HG03520 (cell line): Measurements from ENCODE around the gene ESRRA.

Source experiments
- ATAC-seq: cut with Tn5 transposase; IDR thresholded peaks from one replicate; pipeline ENCODE4 v1.9.1; 2021; ENCODE audit warnings: mild to moderate bottlenecking, moderate library complexity; ENCODE audit not compliant: unreplicated experiment

ESRRA gene

GRCh38 chr11:64291262-64291751 lies 14.0 kb upstream of the ESRRA start, which contains the start of gene KCNK4:
KCNK4 (plus strand) TSS chr11:64291302; CDS start chr11:64293019, 1,717 bp downstream.
- no peak for ATAC-seq

- ATAC-seq: no peak
Observed at GRCh38 chr11:64291752-64292459, 13.4 kb upstream of the ESRRA start.

GRCh38 chr11:64292460-64293254 lies 12.7 kb upstream of the ESRRA start:
- ATAC-seq: no peak

GRCh38 chr11:64294774-64295173 lies 10.6 kb upstream of the ESRRA start:
- ATAC-seq: no peak

GRCh38 chr11:64295760-64296159 lies 9.6 kb upstream of the ESRRA start:
- no peak for ATAC-seq

DNA sequence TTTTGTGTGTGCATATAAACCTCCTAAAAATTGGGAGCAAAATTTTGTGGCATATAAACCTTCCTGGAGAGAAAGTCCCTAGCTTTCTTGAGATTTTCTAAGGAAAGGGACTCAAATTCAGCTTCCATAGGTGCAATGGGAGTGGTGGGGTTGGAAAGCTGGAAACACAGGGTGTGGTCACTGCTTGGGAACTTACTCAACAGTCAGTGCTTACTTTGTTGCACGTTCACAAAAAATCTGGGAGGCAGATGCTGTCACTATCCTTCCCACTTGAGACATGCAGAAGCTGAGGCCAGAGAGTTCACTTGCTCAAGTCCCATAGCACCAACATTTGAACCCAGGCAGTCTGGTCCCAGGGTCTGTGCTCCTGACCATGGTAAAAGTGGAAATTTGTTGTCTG lies 9.1 kb upstream of the ESRRA start:
- ATAC-seq: no peak

DNA sequence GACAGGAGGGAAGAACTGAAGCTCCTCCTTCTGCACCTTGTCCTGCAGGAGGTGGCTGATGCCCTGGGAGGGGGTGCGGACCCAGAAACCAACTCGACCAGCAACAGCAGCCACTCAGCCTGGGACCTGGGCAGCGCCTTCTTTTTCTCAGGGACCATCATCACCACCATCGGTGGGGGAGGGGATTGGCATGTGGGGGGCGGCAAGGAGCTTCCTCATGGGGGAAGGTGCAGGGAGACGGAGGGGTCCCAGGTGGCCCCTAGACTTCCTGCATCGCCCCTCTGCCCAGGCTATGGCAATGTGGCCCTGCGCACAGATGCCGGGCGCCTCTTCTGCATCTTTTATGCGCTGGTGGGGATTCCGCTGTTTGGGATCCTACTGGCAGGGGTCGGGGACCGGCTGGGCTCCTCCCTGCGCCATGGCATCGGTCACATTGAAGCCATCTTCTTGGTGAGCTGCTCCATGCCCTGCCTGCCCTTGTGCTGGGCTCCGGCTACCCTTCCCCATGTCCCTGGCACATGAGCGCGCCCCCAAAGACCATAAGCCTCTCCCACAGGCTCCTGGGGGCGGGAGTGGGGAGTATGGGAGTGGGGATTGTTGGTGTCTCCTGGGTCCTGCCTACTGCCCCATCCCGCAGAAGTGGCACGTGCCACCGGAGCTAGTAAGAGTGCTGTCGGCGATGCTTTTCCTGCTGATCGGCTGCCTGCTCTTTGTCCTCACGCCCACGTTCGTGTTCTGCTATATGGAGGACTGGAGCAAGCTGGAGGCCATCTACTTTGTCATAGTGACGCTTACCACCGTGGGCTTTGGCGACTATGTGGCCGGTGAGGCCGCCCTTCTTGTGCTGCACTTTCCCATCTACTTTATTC lies 8.3 kb upstream of the ESRRA start:
- no peak for ATAC-seq

- ATAC-seq: no peak
Observed at GRCh38 chr11:64297699-64298358, 7.5 kb upstream of the ESRRA start.

- ATAC-seq: no peak
Observed at GRCh38 chr11:64298966-64299846, 6.1 kb upstream of the ESRRA start.

DNA sequence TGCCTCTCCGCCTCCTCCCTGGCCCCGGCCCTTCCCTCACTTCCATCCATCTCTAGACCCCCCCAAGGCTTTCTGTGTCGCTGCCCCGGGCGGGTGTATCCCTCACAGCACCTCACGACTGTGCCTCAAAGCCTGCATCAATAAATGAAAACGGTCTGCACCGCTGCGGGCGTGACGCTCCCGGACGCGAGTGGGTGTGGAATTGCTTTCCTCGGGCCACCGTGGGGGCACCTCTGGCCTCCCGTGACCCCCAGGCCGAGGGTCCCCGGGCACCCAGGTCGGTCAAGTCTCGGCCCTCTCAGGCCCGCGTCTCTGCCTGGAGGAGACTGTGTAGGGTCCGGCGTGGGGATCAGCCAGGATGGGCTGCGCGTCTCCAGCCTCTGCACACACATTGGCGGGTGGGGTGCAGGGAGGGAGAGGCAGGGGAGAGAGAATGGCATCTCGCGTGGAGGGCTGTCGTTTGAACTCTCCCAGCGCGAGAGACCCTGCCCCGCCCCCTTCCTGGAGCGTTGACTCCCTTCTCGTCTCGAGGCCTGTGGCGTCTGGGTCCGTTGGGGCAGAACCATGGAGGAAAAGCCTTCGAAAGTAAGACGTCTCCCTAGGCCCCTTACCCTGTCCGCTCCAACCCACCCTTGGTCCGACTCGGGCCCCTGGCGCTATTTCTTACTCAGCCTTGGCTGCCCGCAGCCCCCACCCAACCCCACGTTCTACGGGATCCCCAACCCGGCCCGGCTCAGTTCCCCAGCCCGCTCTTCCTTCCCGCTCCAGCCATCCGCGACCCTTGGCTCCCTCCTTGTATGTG lies 5.3 kb upstream of the ESRRA start, which contains the start of gene CATSPERZ:
Gene CATSPERZ, plus strand, starts transcription at position 512 of the 802 bp plus-strand sequence. Its CDS starts 53 bp downstream, at position 565.
- no peak for ATAC-seq

DNA sequence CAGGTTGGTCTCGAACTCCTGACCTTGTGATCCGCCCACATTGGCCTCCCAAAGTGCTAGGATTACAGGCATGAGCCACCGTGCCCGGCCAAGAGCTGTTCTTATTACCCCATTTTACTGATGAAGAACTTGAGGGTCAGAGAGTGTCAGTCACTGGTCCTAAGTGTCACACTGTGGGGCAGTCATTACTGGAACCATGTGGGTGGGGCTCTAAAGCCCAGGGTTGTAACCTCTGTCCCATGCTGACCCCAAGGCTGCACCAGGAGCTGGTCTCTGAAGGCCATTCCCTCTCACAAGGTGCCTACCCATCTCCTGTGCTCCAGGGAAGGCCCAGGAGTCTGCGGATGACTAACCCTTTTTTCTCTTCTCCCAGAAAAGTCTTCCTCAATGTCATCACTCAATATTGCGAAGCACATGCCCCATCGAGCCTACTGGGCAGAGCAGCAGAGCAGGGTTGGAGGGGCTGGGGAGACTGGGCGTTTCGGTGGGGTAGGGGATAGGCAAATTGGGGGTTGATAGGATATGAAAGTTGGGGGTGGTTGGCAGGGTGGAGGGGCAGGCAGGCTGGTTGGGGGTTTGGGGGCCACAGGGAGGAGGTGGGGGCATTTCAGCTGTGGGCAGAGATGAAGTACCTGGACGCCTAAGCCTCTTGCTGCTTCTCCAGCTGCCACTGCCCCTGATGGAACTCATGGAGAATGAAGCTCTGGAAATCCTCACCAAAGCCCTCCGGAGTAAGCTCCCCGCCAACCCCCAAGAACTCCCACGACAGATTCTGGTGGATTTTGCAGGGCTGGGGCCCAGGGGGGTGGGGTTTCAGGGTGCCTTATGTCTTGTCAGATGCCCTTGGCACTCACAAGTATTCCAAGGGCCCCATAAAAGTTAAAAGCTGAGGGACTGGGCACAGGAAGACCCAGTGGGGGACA lies 2.0 kb upstream of the ESRRA start:
- ATAC-seq: no peak

DNA sequence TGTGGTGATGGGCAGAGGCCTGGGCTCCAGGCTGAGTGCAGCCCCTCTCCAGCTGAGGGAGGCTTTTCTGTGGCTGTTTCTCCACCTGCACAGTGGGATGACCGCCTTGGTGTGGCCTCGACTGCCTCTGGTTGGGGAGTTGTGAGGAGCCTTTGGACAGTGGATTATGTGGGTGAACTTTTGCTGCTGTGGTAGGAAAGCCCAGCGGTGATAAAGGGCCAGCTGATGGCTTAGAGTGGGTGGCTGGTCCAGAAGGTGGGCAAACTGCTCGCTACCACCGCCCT lies 1.4 kb upstream of the ESRRA start:
- ATAC-seq: no peak

- ATAC-seq: peak; percentile 26
Observed at GRCh38 chr11:64304316-64305072, 830 bp upstream of the ESRRA start.

GRCh38 chr11:64305691-64306562 lies 603 bp downstream of the ESRRA start:
- peak; percentile 21 for ATAC-seq

DNA sequence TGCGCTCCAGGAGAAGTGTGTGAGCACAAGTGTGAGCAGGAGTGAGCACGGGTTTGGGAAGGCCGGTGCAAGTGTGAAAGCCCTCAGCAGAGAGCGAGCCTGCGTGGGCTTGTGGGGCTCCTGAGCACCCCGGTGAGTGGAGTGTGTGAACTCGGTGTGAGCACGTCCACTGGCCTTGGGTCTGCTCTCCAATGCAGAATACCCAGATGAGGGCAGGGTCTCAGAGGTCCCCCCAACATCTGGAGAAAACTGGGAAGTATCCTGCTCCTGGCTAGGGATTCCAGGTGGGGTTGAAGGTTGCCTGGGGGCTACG lies 1.2 kb downstream of the ESRRA start:
- no peak for ATAC-seq

- no peak for ATAC-seq
Observed at GRCh38 chr11:64306876-64307622, 1.7 kb downstream of the ESRRA start.
